Stimulated activated CD4-positive, alpha-beta T cell treated with anti-CD3 and anti-CD28 coated beads, Interleukin-15, amount 100 ng/mL, for 24 hours (primary cell): ENCODE measurements around the gene LDHAL6B.

Experiments
- DNase-seq: peaks from one replicate; pipeline ENCODE4 v3.0.0-alpha.2; 2020

LDHAL6B gene

GRCh38 chr15:59178151-59178695, 28.4 kb upstream of the LDHAL6B start:
- no peak for DNase-seq

GRCh38 chr15:59179717-59180116, 26.9 kb upstream of the LDHAL6B start:
- no peak for DNase-seq

GRCh38 chr15:59180945-59181600, 25.6 kb upstream of the LDHAL6B start:
- DNase-seq = no peak

GRCh38 chr15:59185725-59186124, 20.9 kb upstream of the LDHAL6B start:
- DNase-seq = no peak

- no peak for DNase-seq
These were observed 20.1 kb upstream of the LDHAL6B start for GRCh38 chr15:59186501-59186900.

- DNase-seq = no peak
These were observed 17.4 kb upstream of the LDHAL6B start for GRCh38 chr15:59189241-59189640.

- no peak for DNase-seq
These were observed 16.4 kb upstream of the LDHAL6B start for GRCh38 chr15:59190291-59190690.

- no peak for DNase-seq
These were observed 14.8 kb upstream of the LDHAL6B start for GRCh38 chr15:59191855-59192237.

- no peak for DNase-seq
These were observed 11.9 kb upstream of the LDHAL6B start for GRCh38 chr15:59194639-59195325.

- DNase-seq = no peak
These were observed 10.2 kb upstream of the LDHAL6B start for GRCh38 chr15:59196416-59196815.

GRCh38 chr15:59197454-59197853, 9.2 kb upstream of the LDHAL6B start:
- no peak for DNase-seq

GRCh38 chr15:59199626-59200465, 6.8 kb upstream of the LDHAL6B start:
- DNase-seq = no peak

- no peak for DNase-seq
These were observed 6.1 kb upstream of the LDHAL6B start for GRCh38 chr15:59200560-59200959.

- DNase-seq = no peak
These were observed 3.6 kb upstream of the LDHAL6B start for GRCh38 chr15:59203008-59203407.

- DNase-seq = no peak
These were observed 3.0 kb upstream of the LDHAL6B start for GRCh38 chr15:59203657-59204056.

- DNase-seq = no peak
These were observed 612 bp upstream of the LDHAL6B start for GRCh38 chr15:59205839-59206622.

GRCh38 chr15:59208613-59209249, 2.1 kb downstream of the LDHAL6B start:
- no peak for DNase-seq

- DNase-seq = no peak
These were observed 3.5 kb downstream of the LDHAL6B start for GRCh38 chr15:59210186-59210585.

GRCh38 chr15:59216911-59217310, 10.3 kb downstream of the LDHAL6B start:
- no peak for DNase-seq

- no peak for DNase-seq
These were observed 11.3 kb downstream of the LDHAL6B start for GRCh38 chr15:59217876-59218498.

- no peak for DNase-seq
These were observed 12.1 kb downstream of the LDHAL6B start for GRCh38 chr15:59218710-59219109.
